ENCODE results near the gene PRKAR1A.

PRKAR1A gene

DNA sequence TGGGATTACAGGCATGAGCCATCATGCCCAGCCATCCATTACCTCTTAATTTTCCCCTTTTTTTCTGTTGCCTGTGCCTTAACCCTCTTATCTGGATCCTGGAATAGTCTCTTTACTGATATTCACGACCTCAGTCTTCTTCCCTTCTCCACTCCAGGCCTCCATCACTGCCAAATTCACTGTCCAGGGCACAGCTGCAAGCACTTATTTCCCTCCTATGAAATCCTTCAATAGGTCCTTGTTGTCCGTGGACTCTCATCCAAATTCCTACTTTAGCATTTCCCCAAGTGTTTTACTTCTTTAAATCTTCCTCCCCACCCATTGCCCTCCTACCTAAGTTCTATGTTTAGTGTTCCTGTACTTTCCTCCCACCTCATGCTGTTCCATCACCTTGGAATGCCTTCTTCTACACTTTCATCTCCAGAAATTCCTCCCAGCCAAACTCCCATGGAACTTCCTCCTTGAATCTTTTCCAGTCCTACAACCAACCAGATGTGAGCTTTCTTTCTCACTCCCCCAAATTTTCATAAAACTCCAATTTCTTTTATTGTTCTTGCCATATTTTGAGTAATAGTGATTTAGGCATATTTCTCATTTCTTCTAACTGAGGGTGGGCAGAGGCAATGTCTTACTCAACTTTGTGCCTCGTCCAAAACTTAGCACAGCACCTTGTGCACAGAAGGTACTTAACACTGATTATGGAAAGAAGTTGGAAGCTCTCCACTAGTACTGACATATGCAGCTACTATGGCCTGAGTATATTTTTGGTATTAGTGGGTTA is 53.6 kb downstream of the PRKAR1A start:
- H3K9ac ChIP-seq: no peak overlapping the region
- no peak overlapping the region for H3K4me2 ChIP-seq
- H3K4me1 ChIP-seq: no peaks in the 10 kb centered on the region
- no peak overlapping the region for H3K4me3 ChIP-seq
- H3K27ac ChIP-seq: no peak overlapping the region
- no peaks in the 10 kb centered on the region for H4K20me1 ChIP-seq
- no peaks in the 10 kb centered on the region for H3K27me3 ChIP-seq
- H3K9me3 ChIP-seq: no peaks in the 10 kb centered on the region
- TF ChIP-seq Cebpa-rat (IDR thresholded peaks at IDR 0.05): no peak
- H3K36me3 ChIP-seq: no peaks in the 10 kb centered on the region

DNA sequence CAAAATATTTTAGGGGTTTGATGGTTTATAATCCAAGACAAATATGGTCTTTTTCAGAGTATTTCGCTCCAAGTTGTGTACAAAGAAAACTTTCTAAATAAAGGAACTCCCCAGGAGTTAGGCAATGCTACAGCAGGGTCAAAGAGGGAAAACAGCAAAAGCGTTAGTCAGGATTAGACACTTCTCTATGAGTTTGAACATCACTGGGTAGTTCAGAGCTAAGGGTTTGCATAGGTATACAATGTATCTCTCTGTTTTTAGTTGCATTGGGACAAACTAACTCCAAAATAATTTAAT is 54.2 kb downstream of the PRKAR1A start:
- TF ChIP-seq Cebpa-rat (IDR thresholded peaks at IDR 0.05): no peak
- Histone ChIP-seq H3K4me1 (no peaks in the 10 kb centered on the region), H3K9me3 (no peaks in the 10 kb centered on the region), H4K20me1 (no peaks in the 10 kb centered on the region), H3K4me3 (no peak overlapping the region), H3K4me2 (no peak overlapping the region), H3K36me3 (no peaks in the 10 kb centered on the region), H3K9ac (no peak overlapping the region), H3K27ac (no peak overlapping the region), H3K27me3 (no peaks in the 10 kb centered on the region)

DNA sequence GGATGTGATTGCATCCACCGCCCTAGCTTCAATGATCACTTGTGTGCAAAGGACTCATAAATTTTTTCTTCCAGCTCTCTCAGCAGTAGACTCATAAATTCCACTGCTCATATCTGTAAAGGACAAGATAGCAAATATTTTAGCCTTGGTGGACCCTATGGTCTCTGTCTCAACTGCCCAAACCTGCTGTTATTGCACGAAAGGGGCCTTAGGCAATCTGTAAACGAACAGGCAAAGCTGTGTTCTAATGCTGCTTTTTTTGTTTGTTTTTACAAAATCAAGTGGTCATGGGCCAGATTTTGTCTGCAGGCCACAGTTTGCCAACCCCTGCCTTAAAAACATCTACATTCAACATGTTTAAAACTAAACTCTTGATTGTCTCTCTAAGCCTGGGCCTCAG is 54.8 kb downstream of the PRKAR1A start:
- H3K9me3 ChIP-seq: no peaks in the 10 kb centered on the region
- H3K9ac ChIP-seq: no peak overlapping the region
- no peaks in the 10 kb centered on the region for H3K4me1 ChIP-seq
- no peak for TF ChIP-seq Cebpa-rat (IDR thresholded peaks at IDR 0.05)
- H3K27me3 ChIP-seq: no peaks in the 10 kb centered on the region
- no peaks in the 10 kb centered on the region for H4K20me1 ChIP-seq
- H3K27ac ChIP-seq: no peak overlapping the region
- no peak overlapping the region for H3K4me2 ChIP-seq
- H3K4me3 ChIP-seq: no peak overlapping the region
- no peaks in the 10 kb centered on the region for H3K36me3 ChIP-seq

DNA sequence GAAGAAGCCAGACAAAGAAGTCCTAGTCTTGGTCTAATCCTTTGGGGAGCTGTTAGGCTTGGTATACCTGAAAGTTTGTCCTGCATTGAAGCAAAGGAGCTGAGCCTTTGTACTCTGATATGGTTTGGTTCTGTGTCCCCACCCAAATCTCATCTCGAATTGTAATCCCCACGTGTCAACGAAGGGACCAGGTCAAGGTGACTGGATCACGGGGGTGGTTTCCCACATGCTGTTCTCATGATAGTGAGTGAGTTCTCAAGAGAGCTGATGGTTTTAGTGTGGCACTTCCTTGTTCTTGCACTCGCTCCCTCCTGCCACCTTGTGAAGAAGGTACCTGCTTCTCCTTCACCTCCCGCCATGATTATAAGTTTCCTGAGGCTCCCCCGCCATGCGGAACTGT is 55.4 kb downstream of the PRKAR1A start:
- H3K36me3 ChIP-seq: no peaks in the 10 kb centered on the region
- H3K4me1 ChIP-seq: no peaks in the 10 kb centered on the region

DNA sequence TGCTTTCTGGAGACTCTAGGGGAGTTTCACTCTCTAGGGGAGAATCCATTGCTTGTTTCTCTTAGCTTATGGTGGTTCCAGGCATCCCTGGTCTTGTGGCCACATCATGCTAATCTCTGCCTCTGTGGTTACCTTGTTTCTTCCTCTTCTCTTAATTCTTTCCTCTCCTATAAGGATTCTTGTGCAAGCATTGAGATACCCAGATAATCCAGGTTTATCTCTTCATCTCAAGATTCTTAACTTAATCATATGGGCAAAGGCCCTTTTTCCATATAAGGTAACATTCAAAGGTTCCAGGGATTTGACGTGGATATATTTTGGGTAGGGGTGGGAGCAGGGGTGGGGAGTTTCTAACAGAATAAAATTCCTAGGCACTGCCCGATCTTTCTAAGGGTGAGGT is 56.4 kb downstream of the PRKAR1A start:
- Histone ChIP-seq H3K27ac (no peak overlapping the region), H4K20me1 (no peaks in the 10 kb centered on the region), H3K9me3 (no peaks in the 10 kb centered on the region), H3K27me3 (no peaks in the 10 kb centered on the region), H3K4me1 (no peaks in the 10 kb centered on the region), H3K36me3 (no peaks in the 10 kb centered on the region), H3K9ac (no peak overlapping the region), H3K4me3 (no peak overlapping the region), H3K4me2 (no peak overlapping the region)
- no peak for TF ChIP-seq Cebpa-rat (IDR thresholded peaks at IDR 0.05)

More for the DNA sequence above, 55.4 kb downstream of the PRKAR1A start:
- Histone ChIP-seq H3K4me3 (no peak overlapping the region), H3K9ac (no peak overlapping the region), H4K20me1 (no peaks in the 10 kb centered on the region), H3K9me3 (no peaks in the 10 kb centered on the region), H3K4me2 (no peak overlapping the region), H3K27me3 (no peaks in the 10 kb centered on the region), H3K27ac (no peak overlapping the region)
- TF ChIP-seq Cebpa-rat (IDR thresholded peaks at IDR 0.05): no peak

DNA sequence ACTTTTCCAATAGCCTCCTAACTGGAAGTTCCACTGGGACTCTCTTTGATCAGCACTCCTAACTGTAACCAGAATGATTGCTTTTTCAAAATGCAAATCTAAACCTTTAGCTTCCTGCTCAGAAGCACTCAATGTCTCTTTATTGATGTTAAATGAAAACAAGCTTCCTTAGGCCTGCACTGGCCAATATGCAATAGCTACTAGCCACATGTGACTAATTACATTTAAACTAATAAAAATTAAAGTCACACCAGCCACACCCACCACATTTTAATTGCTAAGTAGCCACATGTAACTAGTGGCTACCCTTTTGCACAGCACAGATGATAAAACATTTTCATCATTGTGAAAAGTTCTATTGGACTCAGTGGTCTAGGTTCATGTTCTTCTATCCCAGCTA is 57.1 kb downstream of the PRKAR1A start:
- Histone ChIP-seq H3K36me3 (no peaks in the 10 kb centered on the region), H4K20me1 (no peaks in the 10 kb centered on the region), H3K9me3 (no peaks in the 10 kb centered on the region), H3K27me3 (no peaks in the 10 kb centered on the region), H3K27ac (no peak overlapping the region), H3K9ac (no peak overlapping the region), H3K4me2 (no peak overlapping the region), H3K4me1 (no peaks in the 10 kb centered on the region), H3K4me3 (no peak overlapping the region)
- TF ChIP-seq Cebpa-rat (IDR thresholded peaks at IDR 0.05): no peak

DNA sequence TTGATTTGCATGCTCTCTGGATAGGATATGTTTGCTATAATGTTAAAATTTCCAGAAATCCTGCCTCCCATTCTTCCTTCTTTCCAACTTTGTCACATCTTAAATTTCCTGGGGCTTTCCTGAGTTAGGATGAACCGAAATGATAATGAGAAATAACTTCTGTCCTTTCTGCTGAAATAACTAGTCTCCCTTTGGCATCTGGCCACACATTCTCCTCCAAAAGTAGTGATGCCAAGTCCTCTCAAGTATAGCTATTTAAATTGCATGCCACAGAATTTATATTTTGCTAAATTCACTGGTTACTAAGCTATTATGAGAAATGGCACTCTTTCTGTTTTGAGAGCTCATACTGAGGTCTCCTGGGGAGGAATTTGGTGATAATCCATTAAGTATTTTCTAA is 58.3 kb downstream of the PRKAR1A start:
- Histone ChIP-seq H3K4me3 (no peak overlapping the region), H3K27ac (no peak overlapping the region), H3K36me3 (no peaks in the 10 kb centered on the region), H4K20me1 (no peaks in the 10 kb centered on the region), H3K4me1 (no peaks in the 10 kb centered on the region), H3K27me3 (no peaks in the 10 kb centered on the region), H3K9ac (no peak overlapping the region), H3K4me2 (no peak overlapping the region), H3K9me3 (no peaks in the 10 kb centered on the region)
- no peak for TF ChIP-seq Cebpa-rat (IDR thresholded peaks at IDR 0.05)

DNA sequence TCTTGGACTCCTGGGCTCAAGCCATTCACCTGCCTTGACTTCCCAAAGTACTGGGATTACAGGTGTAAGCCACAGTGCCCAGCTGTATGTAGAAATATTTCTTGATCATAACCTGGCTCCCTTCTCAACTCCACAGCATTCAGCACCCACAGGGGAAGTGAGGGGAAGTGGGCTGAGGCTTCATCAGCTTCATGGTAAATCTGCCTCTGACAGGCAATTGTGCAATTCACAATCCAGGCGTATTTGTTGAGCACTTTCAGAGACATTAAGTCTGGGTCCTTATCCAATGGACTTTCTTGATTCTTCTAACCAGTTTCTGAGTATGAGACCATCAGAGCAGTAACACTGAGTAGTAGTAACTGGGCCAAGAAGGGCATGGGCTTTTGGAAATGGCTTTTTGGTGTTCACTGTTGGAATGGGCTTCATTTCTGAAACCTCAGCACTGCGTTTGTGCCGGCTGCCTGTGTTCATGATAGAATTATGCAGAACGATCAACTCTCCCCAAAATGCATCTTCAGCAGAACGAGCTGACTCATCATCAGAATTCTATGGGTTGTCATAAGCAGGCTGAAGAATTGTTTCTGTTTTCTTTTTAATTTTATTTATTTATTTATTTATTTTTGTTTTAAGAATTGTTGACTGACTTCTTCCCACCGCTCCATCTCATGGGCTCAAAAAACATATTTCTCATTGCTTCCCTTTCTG is 60.1 kb downstream of the PRKAR1A start:
- Histone ChIP-seq H3K4me2 (no peak overlapping the region), H3K9ac (no peak overlapping the region), H3K4me3 (no peak overlapping the region), H3K9me3 (no peaks in the 10 kb centered on the region), H3K4me1 (no peaks in the 10 kb centered on the region), H3K27ac (no peak overlapping the region), H3K27me3 (no peaks in the 10 kb centered on the region), H4K20me1 (no peaks in the 10 kb centered on the region), H3K36me3 (no peaks in the 10 kb centered on the region)
- no peak for TF ChIP-seq Cebpa-rat (IDR thresholded peaks at IDR 0.05)

DNA sequence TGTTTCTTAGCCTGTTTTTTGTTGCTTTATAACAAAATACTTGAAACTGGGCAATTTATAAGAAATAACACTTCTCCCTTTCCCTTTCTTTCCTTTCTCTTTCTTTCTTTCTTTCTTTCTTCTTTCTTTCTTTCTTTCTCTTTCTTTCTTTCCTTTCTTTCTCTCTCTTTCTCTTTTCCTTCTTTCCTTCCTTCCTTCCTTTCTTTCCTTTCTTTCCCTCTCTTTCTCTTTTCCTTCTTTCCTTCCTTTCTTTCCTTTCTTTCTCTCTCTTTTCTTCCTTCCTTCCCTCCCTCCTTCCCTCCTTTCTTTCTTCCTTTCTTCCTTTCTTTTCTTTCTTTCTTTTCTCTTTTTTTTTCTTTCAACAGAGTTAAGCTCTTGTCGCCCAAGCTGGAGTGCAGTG is 61.1 kb downstream of the PRKAR1A start:
- no peaks in the 10 kb centered on the region for H3K9me3 ChIP-seq
- no peaks in the 10 kb centered on the region for H4K20me1 ChIP-seq
- no peak overlapping the region for H3K9ac ChIP-seq
- H3K27ac ChIP-seq: no peak overlapping the region
- H3K36me3 ChIP-seq: no peaks in the 10 kb centered on the region
- no peak overlapping the region for H3K4me2 ChIP-seq
- TF ChIP-seq Cebpa-rat (IDR thresholded peaks at IDR 0.05): no peak
- no peaks in the 10 kb centered on the region for H3K27me3 ChIP-seq
- no peaks in the 10 kb centered on the region for H3K4me1 ChIP-seq
- no peak overlapping the region for H3K4me3 ChIP-seq

DNA sequence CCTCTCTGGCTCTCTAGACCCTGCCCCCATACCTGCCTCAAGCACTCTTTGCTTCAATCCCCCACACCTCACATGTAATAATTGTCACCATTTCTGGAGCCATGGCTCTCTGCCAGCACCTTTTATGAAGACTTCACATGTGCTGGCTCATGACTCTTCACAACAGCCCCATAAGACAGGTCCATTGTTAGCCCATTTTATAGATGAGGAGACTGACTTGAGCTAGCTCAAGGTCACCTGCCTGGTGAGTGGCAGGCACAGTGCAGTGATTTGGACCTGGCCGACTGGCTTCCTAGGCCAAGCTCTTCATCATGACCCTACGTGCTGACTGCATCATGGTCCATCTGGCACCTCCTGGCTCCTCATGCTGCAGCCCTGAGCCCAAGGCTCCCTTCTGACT is 63.9 kb downstream of the PRKAR1A start:
- no peaks in the 10 kb centered on the region for H3K27me3 ChIP-seq
- no peak overlapping the region for H3K27ac ChIP-seq
- no peaks in the 10 kb centered on the region for H3K36me3 ChIP-seq
- H3K4me1 ChIP-seq: no peaks in the 10 kb centered on the region
- no peak overlapping the region for H3K4me3 ChIP-seq
- no peak overlapping the region for H3K9ac ChIP-seq
- TF ChIP-seq Cebpa-rat (IDR thresholded peaks at IDR 0.05): no peak
- no peak overlapping the region for H3K4me2 ChIP-seq
- H3K9me3 ChIP-seq: no peaks in the 10 kb centered on the region
- no peaks in the 10 kb centered on the region for H4K20me1 ChIP-seq

Measured in BLaER1 (cell line).